NCI-H82 treated with DMSO at 0.1 percent for 48 hours (cell line): Measurements from ENCODE around the gene ZFAND2B.

Experiments
- DNase-seq: peaks from one replicate; lab custom pipeline; 2025; ENCODE audit not compliant: unreplicated experiment; lab: John Stamatoyannopoulos, UW

ZFAND2B gene

GRCh38 chr2:219204425-219205164 is 2.0 kb upstream of the ZFAND2B start:
- DNase-seq, result no peak

GRCh38 chr2:219205165-219205538 is 1.4 kb upstream of the ZFAND2B start:
- DNase-seq, result no peak

DNA sequence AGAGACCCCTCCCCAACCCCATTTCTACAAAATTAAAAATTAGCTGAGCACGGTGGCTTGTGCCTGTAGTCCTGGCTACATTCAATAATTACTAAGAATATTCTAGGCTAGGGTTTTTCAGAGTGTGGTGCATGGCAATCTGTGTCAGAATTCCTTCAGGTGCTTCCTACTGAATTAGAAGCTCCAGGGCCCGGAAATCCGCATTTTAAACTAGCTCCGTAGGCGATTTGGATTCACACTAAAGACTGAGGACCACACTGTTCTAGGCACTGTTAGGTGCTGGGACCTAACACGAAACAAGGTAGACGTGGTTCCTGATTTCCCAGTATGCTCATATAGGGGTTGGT is 628 bp upstream of the ZFAND2B start:
- DNase-seq, result no peak

GRCh38 chr2:219207134-219207883 is 727 bp downstream of the ZFAND2B start:
- no peak for DNase-seq

- no peak for DNase-seq
Measured at GRCh38 chr2:219207884-219208740, 1.5 kb downstream of the ZFAND2B start.

DNA sequence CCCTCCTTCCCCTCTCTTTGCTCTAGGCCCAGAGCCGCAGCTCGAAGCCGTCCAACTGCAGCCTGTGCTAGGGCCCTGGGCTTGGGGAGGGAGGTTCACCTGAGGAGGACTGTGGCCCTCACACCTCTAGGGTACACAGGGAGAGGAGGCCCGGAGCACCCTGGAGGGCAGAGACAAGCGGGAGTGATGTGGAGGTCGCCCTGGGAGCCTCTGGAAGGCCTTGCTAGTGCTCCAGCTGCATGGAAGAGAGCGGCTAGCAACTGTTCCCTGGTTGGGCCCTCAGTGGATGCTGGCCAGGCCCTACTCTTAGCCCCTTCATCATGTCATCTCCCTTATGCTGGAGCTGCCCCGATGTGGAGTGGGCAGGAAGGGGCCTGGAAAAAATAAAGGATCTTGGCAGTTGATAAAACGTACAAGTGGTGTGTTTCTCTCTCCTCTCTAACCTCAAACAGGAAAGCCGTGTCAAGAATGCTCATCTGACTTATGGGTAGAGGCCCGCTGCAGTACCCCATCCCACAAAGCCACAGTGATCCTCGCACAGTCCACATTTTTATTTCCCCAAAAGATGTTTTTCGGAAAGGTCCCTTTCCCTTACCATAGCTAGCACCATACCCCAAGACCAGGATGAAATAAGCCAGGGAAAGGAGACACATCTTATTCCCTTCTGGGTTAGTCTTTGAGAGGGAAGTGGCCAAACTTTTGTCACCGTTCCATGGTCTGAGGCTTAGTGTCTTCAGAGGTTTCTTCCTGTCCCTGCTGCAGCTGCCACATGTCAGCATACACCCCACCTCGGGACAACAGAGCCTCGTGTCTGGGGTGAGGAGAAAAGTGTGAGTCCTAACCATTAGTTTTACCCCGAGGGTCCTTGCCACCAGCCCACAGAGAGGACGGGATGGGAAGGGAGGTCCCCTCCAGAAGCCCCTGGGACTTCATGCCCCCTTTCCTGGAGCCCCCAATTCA is 2.9 kb downstream of the ZFAND2B start:
- DNase-seq, result no peak

GRCh38 chr2:219210196-219210885 is 3.8 kb downstream of the ZFAND2B start:
- no peak for DNase-seq

DNA sequence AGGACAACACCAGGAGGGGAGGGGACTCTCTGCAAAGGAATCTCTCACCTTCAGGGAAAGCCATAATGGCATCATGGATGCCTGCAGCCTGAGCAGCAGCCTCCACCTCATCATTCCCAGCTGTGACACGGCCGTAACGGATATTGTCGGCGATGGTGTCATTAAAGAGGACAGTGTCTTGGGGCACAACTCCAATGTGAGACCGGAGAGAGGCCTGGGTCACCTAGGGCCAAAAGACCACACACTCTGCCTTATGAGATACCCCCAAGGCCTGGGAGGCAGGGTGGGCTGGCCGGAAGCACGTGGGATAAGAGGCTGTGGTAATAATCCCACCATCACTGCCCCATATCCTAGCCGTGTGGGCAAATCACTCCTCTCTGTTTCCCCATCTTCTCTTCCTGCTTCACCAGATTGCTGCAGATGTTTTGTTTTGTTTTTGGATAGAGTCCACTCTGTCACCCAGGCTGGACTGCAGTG is 4.3 kb downstream of the ZFAND2B start:
- DNase-seq, result no peak

DNA sequence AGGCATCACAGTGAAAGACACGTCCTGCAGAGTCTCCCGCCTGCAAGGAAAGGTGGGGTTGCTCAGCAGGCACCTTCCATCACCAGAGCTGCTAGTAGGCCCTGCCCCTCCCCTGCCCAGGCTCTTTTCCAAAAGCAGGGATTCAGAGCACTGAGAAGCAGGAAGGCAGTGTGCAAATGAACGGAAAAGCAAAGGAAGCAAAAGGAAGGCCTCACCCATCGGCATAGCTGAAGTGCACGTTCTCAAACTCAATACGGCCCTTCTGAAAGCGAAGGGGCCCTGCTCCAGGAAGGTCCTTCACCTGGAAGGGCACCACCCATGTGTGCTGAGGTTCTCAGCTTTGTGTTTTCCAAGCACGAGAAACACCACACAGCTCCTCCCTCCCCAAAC is 6.4 kb downstream of the ZFAND2B start:
- no peak for DNase-seq

DNA sequence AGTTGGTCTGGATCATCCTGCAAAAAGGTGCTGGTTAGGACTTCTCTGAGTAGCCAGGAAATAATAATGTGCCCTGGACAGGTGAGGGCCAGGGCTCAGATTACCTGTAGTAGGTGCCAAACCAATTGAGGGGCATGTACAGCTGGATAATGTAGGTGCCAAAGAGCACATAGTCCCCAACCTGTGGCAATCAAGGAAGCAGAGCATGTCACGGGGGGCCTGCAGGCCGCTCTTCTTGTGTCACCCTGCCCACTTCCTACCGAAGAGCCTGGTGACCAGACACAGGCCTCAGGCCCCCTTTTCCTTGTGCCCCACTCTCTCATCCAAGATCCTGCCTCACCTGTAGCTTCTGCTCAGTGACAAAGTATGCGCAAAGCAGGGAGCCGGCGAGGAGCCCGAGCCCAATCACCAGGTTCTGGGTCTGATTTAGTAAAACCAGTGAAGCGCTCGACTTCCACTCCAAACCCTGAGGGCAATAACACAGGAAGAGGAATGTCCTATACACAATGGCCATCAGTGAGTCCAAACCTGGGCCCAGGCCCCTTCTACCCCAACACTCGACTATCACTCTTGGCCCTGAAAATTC is 7.0 kb downstream of the ZFAND2B start:
- DNase-seq, result no peak

DNA sequence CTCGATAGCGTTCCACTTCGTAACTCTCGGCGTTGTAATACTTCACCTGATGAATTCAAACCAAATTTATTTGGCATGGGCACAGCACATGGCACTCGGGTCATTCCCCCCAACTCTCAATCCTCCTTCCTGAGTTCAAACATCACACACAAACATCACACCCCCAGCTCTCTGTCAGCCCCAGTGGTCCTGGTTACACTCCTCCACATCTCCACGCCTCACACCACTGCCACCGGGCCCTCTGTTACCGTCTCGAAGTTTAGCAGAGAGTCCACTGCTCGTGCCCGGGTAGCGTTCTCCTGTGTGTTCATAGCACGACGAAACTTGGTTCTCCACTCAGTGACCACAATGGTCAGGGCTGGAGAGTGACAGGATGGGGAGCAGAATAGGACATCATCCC is 7.6 kb downstream of the ZFAND2B start:
- DNase-seq, result no peak

DNA sequence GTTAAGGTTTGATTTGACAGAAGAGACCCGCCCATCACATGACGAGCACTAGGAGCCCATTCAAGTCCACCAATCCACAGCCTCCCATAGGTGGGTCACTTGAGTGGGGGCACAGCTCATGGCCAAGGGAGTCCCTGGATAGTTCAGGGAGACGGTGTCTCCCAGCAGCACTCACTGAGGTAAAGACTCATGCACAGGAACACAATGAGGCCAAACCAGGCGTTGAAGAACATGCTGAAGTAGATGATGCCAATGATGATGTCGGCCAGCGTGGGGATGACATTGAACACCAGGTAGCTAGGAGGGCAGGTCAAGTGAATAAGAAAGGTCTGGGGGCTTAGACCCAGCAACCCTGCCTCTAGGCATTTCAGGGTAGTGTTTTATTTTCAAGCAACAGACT is 8.2 kb downstream of the ZFAND2B start:
- no peak for DNase-seq

GRCh38 chr2:219215871-219216534 is 9.4 kb downstream of the ZFAND2B start:
- no peak for DNase-seq

DNA sequence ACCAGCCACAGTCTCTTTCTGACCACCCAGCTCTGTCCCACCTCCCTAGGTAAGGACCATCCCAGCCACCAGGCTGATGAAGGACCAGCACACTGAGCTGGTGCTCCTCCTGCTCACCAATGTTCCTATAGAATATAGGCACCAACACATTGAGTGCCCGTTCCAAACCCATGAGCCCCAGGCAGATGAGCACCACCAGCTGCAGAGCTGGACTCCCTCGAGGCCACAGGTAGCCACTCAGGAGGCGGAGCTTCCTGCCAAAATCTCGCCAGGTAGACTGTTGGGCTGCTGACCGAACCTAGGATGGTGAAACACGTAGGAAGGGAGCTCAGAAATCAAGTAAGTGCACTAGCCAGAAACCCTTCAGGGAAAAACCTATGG is 9.9 kb downstream of the ZFAND2B start:
- DNase-seq, result no peak

DNA sequence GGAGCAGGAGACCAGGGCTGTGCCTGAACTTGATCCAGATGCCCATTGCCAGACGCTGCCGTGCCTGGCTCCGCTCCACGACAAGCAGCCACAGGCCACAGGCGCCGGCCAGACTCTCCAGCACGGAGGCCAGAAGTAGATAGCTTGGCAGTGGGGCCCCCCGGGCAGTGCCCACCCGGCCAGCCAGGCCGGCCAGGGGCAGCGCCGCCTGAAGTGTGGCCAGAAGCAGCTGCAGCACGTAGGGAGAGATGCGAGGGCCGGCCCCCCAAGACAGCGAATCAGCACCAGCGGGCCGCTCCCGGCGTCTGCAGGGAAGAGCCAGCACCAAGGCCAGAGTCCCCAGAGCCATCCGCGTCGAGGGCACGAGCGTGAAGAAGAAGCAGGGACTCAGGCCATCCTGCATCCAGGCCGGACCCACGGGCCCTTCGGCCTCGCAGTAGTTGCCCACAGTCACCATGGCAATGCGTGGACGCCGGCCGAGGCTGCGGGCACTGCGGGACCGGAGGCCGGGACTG is 11.7 kb downstream of the ZFAND2B start:
- DNase-seq, result no peak

DNA sequence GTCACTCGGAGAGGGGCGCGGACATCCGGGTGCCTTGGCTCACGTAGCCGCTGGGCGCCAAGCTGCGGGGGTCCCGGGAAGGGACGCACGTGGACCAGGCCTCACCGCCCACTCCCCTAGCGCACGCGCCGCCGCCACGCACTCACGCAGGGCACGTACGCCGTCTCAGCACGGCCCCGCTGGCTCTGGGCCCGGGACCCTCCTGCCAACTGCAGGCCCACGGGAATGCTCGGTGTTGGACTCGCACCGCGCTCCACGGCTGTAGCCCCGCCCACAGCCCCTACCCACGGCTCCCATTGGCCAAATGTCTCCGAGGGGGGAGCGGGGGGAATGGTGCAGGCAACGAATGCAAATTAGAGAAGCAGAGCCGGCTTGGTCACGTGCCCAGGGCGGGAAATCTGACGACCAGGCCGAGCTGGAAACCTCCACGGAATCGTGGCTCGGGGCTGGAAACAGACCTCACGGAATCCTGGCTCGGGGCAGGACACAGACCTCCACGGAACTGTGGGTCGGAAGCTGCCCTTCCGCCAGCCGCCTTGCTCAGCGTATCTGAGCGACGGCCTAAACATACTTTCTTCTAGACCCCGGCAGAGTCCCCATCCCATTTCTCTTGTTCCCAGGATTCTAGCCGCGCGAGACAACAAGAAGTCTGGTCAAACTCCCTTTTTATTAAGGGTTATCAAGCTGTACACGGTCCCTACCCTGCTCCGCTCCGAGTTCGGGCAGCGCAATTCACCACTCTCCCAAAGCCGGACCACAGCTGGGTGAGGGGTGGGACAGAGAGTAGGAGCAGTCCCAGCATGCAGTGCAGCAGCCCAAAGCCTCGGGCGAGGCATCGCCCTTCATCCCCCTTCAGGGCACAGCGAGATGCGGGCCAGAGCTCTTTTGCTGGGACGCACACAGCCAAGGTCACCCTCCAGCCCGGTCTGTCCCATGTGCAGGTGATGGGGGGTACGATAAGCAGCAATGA is 12.4 kb downstream of the ZFAND2B start, which contains the start of gene ABCB6:
TSS of gene ABCB6 (minus strand) at position 227 of the 970 bp plus-strand sequence. CDS start 285 bp downstream, outside the sequence.
- DNase-seq, result peak; percentile 85

DNA sequence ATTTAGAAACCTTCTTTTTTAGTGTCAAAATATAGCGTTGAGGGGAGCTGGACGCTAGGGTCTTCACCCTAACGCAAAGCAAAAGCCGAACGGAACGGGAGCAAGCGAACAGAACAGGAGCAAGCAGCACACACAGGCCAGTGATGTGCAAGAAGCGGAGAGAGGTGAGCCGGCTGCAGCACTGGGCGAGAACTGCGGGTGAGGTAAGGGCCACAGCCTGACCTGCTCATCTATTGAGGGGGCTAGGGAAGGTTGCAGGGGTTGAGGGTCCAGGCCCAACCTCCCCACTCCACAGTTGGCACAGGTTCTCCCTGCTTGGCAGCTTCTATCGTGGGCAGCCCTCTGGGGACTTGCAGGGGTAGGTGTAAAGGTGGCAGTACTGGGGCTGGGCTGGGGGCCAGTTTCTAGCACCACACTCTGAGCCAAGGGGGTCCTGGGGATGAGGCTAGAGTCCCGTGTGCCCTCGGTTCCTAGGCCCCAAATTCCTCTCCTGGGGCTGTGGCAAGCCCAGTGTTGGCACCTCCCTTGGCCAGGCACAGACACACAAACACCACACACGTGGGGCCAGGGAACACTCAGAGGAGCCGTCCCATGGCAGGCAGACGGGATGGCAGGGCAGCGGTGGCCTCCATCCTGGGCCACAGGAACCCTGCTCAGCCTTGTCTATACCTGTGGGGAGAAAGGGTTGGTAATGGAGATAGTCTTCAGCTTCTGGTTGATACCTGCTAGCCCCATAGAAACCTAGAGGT is 13.4 kb downstream of the ZFAND2B start:
- no peak for DNase-seq
